Fibroblast of villous mesenchyme (primary cell): ENCODE results near the gene SCPEP1. TPM values are rescaled to one million over a fixed set of nuclear protein-coding genes. Genes with fewer than 3 reads are reported as not detected.

Experiments used
- DNase-seq: peaks from one replicate; pipeline ENCODE4 v3.0.0-alpha.2; 2010; ENCODE audit warnings: low read depth
- H3K4me3 ChIP-seq: 2 replicates; pipeline ENCODE4 v1.5.1; 2011; ENCODE audit warnings: low read depth, mild to moderate bottlenecking, low read length
- CTCF ChIP-seq: IDR thresholded peaks from 2 replicates; pipeline ENCODE4 v1.5.1; 2012; ENCODE audit warnings: low read depth, mild to moderate bottlenecking, low read length; ENCODE audit not compliant: insufficient read depth
- total RNA-seq: library from RNA; depleted of rRNA; stranded (reverse); fragments of >200 nt; gene quantifications from 2 replicates; pipeline ENCODE4 v1.2.3, GENCODE V29; 2012

Gene SCPEP1
- total RNA-seq, 1 donor: 36.7 TPM

GRCh38 chr17:57040571-57040970 lies 62.6 kb downstream of the SCPEP1 start:
- TF ChIP-seq CTCF: no peak
- no peak for DNase-seq
- H3K4me3 ChIP-seq: no peak overlapping the region

GRCh38 chr17:57043276-57043675 lies 65.3 kb downstream of the SCPEP1 start:
- no peak overlapping the region for H3K4me3 ChIP-seq
- TF ChIP-seq CTCF: no peak
- no peak for DNase-seq

- peak overlapping the region; percentile 18 for H3K4me3 ChIP-seq
- no peak for TF ChIP-seq CTCF
- DNase-seq: no peak
These were observed 67.3 kb downstream of the SCPEP1 start for GRCh38 chr17:57044976-57045867.

GRCh38 chr17:57045868-57046704 lies 68.2 kb downstream of the SCPEP1 start:
- peak overlapping the region; percentile 18 for H3K4me3 ChIP-seq
- TF ChIP-seq CTCF: no peak
- no peak for DNase-seq

- TF ChIP-seq CTCF: no peak
- no peak overlapping the region for H3K4me3 ChIP-seq
- DNase-seq: no peak
These were observed 68.8 kb downstream of the SCPEP1 start for GRCh38 chr17:57046749-57047148.

GRCh38 chr17:57048096-57048495 lies 70.2 kb downstream of the SCPEP1 start:
- no peak overlapping the region for H3K4me3 ChIP-seq
- DNase-seq: no peak
- TF ChIP-seq CTCF: no peak
